Fibroblast of upper back skin (primary cell): ENCODE measurements around the gene GPATCH2L.

Experiments used
- DNase-seq: peaks from one replicate; pipeline ENCODE4 v3.0.0-alpha.2; 2013

Gene GPATCH2L

DNA sequence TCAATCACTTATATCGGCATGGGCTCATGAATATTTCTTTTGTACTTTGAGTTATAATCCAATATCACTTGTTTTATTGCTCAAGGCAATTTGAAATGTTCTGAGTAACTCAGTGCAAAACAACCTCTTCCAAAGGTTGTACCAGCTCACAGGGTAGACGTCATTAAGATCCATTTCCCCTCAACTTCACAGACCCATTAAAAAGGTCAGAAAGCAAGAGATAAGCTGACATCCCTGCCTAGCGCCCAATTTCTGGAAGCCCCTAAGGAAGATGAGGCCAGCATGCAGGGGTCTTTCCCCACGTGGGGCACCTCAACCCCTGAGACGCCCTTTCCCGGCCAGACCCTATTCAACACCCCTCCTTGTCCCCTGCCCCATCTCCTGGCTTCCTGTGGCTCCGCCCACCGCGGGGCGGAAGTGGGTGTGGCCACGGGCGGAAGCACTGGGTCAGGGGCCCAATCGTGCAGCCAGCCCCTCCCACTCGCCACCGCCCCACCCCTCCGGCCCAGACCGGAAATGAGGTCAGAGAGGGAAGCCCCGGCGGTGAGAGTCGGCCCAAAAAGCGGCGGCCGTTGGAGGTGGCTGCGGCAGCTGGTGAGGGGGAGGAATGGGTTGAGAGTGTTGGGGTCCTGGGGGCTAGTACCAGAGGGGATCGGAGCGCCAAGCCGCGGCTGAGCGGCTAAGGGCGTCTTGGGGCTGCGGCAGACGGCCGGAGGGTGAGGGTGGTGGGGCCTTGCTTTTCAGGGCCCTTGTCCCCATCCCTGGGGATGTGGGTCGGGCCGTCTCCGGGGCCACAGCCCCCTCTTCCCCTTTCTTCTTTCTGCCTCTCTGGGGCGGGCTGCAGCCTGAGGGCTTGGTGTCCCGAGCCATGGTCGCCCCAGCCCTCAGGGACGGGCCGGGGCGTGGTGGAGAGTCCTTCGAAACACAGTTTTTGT is at the start of gene GPATCH2L:
GPATCH2L (plus strand) TSS at position 525 of the 935 bp plus-strand sequence. CDS start 2,442 bp downstream, outside the sequence.
- peak; percentile 88 for DNase-seq

DNA sequence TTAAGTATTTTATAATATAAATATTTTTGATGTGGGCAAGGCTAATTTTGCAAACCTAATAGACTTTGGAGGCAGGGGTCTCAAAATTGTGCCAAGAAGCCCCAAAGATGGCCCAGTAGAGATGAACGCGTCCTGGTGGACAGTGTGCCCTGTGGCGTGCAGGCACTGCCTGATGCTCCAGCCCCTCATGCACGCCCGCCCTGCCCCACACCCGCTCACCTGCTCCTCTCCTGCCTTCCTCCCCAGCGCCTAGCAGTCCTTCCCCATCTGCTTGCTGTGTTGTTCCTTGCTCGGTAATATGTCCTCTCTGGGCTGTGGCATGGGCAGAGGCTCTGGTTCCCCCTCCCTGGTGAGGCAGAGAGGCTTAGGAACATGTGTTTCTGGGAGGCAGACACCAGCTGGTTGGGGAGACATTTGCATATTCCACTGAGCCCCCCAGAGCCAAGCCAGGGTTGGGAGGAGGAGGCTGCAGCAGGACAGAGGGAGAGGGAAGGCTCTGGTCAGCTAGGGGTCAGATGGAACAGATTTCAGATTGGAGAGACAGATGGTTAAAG is 46.8 kb upstream of the GPATCH2L start:
- no peak for DNase-seq

DNA sequence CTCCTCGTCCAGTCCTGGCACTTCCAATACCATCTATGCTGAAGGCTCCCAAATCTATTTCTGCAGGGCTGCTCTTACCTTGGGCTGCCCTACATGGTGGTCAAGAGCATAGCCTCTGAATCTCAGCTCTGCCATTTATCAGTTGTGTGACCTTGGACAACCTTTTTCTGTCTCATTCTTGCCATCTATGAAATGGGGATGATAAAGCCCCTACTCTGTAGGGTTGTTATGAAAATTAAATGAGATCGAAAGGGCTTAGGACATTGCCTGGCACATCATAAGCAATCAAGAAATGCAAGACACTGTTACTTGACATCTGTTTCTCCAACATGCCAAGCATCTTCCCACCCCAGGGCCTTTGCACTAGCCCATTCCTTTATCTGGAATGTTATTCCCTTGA is 45.5 kb upstream of the GPATCH2L start:
- DNase-seq, result no peak

DNA sequence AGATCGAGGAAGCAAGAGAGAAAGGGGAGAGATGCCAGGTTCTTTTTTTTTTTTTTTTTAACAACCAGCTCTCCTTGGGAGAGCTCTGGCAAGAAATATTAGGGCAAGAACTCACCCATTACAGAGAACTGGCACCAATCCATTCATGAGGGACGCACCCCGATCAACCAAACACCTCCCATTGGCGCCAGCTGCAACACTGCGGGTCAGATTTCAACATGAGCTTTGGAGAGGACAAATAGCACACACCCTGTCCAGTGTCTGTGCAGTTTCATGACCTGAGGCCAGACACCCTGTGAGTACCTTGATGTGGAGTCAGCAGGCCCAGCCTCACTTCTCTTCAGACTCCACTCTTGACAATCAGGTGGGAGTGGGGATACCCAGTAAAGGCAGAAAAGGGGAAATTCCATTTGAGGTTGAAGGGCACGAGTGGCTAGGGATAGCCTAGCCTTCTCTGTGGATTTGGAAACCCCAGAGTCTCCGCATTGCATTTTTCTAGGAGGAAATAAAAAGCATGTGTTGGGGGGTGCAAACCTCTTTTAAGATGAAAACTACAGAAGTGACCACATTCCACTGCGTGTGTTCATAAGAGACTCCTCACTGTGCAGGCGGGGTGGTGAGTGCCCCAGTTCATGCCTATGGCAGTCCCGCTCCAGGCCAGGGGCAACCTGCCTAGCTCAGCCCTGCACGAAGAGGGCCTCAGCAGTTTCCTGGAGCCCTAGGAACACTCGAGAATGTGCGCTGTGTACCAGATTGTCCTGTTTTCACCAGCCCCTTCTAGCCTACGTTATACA is 42.4 kb upstream of the GPATCH2L start:
- DNase-seq, result peak; percentile 16

DNA sequence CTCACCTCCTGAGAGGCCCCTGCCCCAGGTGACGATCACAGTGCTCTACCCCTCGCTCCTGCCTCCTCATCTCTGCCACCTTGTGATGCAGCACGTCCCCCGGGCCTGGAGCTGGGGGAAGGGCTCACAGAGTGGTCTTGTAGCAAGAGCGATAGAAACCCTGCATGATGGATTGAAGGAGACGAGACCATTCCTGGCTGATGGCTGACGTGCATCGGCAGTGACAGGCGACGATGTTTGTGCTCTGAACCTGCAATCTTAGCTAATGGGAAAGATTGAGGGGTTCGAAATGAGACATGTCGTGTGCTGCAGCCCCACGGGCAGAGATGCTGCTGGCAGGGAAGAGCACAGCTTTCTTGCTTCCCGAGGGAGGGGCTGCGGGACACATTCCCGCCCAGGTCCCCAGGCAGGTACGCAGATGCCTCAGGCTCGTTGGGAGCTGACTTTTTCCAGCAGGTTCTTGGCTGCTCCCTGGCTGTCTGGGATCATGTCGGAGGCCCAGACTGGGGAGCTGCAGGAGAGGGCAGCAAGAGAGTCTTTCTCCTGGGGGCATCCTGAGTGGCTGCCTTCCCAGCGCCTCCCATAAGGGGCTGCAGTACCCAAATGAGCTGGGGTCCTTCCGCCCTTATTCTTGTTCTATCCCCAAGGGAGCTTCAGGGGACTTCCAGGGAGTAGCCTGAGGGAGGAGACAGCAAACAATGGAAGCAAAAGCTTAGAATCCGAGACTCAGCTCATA is 38.7 kb upstream of the GPATCH2L start:
- no peak for DNase-seq

DNA sequence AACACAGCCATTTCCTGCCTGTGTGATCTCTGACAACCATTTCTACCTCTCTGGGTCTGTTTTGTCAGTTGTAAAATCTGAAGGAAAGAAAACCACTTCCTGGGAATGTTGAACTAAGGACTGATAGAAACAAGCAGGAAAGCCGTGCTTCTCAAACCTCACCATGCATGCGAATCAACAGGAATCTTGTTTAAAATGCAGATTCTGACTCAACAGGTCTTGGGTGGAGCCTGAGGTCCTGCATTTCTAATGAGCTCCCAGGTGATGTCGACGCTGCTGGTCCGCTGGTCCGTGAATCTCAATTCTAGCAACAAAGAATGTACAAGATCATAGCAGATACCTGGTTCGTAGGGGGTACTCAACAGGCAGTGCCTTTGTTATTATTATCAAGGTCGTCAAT is 38.0 kb upstream of the GPATCH2L start:
- no peak for DNase-seq

DNA sequence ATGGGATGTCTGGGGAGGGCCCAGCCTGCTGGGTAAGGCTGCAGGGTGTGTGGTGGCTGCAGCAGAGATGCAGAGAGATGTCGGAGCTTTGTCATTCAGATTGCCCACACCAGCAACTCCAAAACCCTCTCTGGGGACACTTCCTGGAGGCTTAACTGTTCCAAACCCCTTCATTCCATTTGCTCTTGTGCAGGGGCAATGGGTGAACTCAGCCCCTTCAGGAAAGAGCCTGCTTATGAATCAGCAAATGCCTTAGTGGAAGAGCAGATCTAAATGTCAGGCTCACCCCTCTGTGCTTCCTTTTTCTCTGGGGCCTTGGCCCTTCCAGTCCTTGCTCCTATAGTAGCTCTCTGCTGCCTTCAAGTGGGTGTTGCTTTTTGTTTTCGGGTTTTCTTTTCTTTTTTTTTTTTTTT is 36.7 kb upstream of the GPATCH2L start:
- DNase-seq, result no peak

DNA sequence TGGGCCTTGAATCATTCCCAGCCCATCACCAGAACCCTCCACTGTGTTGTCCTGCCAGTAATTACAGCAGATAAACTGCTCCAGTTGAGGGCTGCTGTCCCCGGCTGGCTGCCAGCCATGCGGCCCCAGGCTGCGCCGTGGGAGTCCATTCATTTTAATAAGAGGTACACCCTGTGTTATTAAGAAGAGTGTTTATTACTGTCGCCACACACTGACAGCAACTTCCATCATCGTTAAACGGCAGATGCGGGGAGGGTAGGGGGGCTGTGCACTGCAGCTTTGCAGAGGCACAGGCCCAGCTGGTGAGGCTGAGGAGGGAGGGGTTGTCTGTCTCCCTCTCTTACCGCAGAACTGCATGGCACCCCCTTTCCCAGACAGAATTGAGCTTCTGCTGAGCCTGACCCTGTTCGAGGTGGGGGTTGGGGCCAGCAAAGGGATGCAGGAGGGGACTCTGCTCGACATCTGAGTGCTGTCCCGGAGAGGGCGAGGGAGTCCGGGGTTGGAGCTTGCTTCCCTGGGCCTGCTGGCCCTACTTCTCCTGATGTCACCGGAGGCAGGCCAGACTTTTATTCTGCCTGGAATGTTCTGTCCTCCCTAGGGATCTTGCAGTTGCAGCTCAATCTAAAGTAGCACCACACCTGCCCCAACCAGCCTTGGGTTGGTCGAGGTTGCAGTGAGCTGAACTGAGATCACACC is 33.8 kb upstream of the GPATCH2L start:
- no peak for DNase-seq

DNA sequence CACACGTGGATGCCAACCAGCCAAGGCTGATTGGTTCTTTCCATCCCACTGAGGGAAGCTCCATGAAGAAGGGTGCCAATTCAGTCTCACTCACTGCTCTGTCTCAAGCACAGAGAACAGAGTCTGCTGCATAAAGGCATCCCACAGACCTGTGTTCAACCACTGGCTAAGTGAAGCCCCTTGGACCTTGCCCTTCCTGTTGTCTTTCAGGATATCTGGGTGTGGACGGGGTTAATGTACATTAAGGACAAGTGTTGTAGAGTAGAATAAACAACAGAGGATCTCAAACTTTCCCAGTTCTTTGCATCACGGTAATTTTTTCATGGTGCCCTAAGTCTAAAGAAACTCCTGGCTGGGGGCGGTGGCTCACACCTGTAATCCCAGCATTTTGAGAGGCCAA is 33.1 kb upstream of the GPATCH2L start:
- no peak for DNase-seq

DNA sequence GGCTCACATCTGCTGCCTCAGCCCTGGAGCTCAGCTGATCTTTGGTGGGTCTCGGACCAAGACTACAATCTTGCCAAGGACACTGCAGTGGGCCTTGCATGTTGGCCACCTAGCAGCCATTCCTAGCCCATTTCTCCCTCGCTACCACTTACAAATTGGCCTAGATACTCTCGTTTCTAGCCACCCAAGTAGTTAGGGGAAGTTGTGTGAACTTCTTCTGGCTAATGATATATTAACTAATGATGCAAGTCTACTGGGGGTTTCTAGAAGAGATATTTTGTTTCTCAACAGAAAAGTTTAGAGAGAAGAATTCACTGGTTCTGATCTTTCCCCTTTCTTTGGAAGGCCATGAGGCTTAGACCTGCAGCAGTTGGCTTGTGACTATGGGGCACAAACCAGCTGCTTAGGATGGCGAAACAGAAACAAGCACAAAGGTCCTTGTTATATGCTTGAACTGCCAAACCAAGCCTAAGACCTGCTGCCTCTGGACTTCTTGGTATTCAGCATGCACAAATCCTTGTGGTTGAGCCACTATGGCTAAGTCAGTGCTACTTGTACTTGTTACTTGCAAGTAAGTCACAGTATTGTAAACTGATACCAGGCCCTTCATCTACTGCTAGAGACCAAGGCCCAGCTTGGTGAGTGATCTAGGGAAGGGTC is 30.5 kb upstream of the GPATCH2L start:
- no peak for DNase-seq

DNA sequence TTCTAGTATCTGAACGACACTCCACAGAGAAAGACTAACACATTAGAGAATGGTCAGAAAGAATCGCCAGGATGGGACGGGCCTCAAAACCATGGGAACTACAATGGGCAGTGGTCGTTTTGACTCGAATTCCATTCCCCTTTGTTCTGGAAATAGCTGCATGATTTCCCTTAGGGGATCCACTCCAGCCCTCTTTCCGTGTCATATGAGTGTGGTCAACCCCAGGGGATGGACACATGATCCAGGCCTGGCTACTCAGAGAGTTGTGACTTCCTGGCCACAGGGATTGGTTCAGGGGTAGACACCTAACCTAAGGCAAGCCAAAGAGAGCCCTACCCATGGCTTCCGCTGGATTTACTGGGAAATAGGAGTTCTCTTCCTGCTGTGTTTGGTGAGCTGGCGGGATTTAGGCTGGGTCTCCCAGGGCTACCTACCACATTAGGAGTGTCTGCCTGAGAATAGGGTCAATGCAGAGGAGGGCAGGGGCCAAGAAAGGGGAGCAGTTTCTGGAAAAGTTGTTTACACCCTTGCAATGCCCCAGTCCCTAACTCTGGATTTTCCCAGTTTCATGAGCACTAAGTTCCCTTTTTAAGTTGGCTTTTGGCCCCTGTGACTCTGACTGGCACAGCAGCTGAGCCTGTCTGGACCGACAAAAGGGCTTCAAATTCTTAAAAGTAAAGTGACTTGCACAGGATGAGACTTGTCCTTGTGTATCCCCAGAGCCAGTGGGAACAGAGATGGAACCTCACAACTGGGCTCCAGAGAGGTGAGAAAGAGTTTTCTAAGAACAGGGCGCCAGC is 28.1 kb upstream of the GPATCH2L start:
- DNase-seq, result no peak

DNA sequence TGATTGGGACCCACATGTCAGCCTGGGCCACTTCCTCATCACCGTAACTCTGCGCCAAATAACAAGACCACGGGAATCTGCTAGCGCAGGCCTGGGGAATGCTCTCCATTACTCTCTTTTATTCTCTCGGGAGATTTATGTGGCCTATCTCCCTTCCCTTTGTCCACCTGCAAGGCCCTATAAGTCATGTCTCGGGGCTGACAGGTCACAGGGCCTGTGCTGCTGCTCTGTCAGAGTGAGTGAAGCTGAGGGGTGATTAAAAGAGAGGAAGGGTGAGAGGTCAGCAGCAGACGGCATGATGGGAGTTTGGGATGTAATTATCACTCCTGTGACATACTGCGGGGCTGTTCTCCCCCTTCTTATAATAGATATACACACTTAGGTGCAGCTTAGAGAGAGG is 26.2 kb upstream of the GPATCH2L start:
- no peak for DNase-seq

DNA sequence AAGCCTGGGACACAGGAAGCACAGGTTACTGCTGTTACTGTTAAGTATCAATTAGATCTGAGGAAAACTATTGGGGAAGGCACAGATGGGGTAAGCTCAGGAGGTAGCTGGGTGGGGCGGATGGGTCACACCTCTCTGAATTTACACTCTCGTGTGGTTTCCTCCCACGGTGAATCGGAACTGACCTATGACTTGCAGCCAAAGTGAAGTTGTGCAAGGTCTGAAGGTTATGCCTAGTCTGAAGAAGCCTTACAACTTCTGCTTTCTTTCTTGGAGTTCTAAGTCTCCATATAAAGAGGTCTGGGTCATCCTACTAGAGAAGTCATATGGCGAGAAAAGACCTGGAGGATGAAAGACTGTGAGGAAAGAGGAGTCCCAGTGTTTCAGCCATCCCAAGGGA is 25.6 kb upstream of the GPATCH2L start:
- no peak for DNase-seq

DNA sequence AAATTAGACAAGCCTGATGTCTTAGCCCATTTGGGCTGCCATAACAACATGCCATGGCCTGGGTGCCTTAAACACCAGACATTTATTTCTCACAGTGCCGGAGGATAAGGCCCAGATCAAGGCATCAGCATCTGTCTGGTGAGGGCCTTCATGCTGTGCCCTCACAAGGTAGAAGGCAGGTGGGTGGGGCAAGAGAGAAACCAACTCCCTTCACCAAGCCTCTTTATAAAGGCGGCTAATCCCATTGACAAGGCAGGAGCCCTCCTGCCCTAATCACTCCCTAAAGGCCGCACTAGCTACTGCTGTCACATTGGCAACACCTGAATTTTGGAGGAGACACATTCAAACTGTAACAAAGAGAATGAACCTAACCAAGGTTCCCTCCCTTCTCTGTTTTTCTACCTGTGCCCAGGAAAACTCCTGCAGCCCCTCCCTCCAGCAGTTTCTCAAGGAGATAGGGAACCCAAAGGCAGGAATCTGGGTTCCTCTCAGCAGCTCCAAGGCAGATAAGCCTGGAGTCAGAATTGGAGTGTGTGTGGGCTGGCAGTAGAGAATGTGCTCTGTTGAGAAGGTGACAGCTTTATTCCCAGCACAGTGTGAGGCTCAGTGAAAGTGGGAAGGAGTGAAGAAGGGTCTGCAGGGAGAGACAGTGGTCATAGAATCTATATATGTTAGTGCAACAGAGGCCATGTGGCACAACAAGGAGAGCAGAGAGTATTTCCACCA is 21.7 kb upstream of the GPATCH2L start:
- no peak for DNase-seq

DNA sequence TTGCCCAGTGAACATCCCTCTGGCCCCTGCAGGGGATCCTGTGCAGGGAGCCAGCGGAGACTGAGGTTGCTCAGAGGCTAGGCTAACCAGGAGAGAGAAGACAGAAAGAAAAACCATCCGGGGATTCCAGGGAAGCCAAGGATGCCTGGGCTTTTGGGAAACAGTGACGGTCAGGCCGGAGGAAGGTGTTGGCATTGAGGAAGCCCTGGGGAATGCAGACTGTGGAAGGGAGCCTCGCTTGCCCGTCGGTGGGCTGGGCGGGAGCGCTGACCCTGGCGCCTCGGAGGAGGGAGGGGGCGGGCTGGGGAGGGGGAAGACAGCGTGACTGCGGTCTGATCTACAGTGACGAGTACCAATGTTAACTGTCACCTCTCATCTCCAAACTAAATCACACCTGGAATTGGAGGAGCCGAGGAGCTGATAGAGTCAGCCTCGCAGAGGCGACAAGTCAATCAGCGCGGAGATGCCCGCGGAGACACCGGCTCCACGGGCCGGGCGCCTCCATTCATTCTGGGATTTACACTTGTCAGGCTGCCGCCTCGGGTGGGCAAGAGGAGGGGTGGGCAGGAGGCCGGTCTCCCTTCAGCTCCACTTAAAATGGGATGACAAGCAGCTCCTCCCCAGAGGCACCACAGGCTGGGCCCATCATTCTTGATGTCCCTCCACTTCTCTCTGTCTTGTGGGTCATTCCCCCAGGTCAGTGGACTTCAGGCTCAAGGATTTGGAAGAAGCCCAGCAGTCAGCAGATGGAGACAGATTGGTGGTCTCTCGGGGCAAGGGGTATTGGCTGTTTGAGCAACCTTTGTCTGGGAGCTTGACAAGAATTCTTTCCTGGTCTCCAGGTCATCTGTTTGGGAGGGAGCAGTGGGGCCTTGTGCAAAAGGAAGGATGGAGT is 20.4 kb upstream of the GPATCH2L start:
- DNase-seq, result no peak

DNA sequence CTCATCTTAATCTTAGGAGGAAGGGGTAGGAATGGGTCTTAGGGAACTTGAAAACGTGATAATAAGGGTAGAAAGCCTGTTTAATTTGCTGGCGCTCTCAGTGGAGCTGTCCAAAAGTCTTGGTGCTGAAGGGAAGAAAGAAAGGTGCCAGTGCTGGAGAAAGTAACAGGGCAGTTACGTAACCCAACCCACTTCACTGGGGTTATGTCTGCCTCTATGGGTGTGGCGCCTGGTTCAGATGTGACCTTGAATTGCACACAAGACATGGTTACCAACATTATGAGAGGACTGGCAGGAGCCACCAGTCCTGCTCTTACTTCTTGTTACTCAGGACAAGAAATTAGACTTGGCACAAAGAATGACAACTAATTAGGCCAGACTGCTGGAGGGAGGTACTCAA is 18.6 kb upstream of the GPATCH2L start:
- DNase-seq, result peak; percentile 19

DNA sequence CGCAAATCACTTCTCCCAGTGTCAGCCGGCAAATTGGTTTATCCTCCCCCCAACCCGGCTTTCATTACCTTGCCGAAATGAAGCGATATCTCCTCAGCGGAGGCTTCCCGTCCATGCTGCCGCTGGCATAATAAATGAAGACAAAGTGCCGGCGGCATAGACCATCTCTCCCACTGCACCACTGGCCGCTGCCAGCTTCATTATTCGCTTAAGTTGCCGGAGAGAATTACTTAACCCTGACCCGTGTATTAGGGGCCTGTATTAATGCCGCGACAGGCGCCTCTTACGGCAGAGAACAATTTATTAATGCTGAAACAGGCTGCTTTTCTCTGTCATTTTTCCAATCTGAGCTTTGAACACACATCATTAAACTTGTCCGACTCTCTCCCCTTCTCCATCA is 17.5 kb upstream of the GPATCH2L start:
- DNase-seq, result no peak

DNA sequence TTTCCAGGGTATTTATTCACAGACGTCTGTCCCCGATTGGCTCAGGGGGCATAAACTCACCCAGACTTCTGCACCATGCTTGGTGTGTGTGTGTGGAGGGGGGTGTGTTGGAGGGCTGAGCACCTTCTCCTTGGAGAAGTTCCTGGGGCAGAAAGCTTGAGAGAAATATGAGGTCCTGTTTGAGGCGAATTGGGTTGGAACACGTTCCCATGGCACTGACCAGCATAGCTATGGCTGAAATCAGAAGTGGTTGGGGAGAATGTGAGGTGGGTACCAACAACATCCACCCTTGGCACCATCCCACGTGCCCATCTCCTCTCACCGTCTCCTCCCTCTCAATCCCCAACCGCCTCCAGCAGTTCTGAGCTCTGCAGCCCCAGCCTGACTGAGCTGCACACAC is 16.0 kb upstream of the GPATCH2L start:
- DNase-seq, result no peak

DNA sequence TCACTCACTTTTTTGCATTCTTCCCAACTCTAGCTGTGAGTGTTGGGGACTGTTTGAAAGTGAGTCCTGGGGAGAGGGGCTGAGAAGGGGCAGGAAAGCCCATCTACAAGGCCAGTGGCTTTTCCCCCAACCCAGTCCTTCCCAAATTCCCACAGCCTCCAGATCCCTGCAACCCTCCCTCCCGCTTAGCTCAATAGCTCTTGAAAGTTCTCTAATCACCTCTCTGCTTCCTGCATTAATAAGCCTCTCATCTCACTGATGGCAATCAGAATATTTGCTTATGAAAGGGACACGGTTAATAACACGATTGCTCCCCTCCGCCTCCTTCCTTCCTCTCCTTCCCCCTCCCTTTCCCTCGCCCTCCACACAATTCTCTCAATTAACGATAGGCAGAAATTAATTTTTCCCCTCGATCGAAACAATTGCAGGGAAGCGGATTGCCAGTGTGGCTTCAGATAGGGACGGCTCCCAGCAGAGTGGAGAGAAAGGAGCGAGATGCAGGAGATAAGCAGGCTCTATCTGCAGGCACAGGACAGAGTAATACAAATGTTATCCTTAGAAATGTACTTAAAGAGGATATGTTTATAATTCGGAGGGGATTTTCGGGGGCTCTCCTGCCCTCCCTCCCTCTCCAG is 15.1 kb upstream of the GPATCH2L start:
- DNase-seq, result no peak
